SK-N-SH treated with all-trans-retinoic acid at 6 μM for 48 hours (cell line): Measurements from ENCODE around the gene POU3F2.

Experiments
- ARNTL ChIP-seq: fragments of 450-650 bp; formaldehyde crosslinking; IDR thresholded peaks from 2 replicates; pipeline ENCODE4 v1.5.0; 2020; ENCODE audit warnings: low read depth, mild to moderate bottlenecking, moderate library complexity, borderline replicate concordance
- TOX ChIP-seq: fragments of 250-450 bp; sonication (Bioruptor Pico); IDR thresholded peaks from 2 replicates; pipeline ENCODE4 v1.8.0; 2021; ENCODE audit warnings: mild to moderate bottlenecking, moderate library complexity, borderline replicate concordance

GRCh38 chr6:98831057-98831958, 3.1 kb upstream of the POU3F2 start:
- TF ChIP-seq ARNTL (no peak), TOX (CRISPR knock-in tag) (no peak)
